ENCODE data around the gene MLPH.

DNA sequence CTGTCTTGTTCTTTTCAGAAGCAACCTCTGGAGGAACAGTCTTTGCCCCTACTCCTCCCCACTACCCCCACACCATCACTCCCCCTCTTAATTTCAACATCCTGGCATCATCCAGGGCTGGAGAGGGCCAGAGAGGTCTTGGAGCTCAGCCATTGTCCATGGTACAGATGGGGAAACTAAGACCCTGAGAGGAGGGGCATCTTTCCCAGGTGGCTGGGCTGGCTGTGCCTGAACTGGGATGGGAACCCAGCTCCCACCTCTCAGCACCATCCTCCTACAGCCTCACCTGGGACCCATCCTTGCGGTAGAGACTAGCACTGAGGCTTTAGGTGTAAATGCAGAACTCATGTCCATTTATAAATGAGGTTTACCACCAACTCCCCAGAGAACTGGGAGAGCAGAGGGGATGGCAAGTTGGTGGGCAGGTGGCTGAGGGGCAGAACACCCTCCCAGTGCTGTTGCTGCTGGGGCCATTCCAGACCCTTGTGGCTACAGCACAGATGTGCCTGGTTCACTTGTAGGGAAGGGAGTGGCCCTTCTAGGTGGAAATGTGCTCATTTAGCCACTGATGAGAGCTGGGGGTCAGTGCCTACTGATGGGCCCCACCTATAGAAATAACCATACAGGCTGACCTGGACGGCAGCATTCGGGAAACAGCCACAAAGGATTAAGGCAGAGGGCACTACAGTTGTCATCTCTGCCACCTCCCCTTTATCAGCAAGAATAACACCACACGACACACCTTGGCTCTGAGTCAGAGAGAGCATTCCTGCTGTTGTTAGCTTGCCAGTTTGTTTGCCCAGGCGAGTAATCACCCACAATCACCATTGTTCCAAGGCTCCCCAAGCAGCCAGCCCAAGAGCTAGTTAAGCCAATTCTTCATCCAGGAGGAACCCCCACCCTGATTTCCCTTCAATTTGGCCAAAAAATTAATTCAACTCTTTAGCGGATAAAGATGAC is 2.1 kb downstream of the MLPH start:
- TF ChIP-seq, protein P1, sequence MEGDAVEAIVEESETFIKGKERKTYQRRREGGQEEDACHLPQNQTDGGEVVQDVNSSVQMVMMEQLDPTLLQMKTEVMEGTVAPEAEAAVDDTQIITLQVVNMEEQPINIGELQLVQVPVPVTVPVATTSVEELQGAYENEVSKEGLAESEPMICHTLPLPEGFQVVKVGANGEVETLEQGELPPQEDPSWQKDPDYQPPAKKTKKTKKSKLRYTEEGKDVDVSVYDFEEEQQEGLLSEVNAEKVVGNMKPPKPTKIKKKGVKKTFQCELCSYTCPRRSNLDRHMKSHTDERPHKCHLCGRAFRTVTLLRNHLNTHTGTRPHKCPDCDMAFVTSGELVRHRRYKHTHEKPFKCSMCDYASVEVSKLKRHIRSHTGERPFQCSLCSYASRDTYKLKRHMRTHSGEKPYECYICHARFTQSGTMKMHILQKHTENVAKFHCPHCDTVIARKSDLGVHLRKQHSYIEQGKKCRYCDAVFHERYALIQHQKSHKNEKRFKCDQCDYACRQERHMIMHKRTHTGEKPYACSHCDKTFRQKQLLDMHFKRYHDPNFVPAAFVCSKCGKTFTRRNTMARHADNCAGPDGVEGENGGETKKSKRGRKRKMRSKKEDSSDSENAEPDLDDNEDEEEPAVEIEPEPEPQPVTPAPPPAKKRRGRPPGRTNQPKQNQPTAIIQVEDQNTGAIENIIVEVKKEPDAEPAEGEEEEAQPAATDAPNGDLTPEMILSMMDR (IDR thresholded peaks at IDR 0.05; ENCODE audit: low read depth, low read length, poor library complexity, severe bottlenecking): no peak
- no peak for TF ChIP-seq EZH2phosphoT487 (IDR thresholded peaks at IDR 0.05; ENCODE audit: borderline replicate concordance, low read length)
